ENCODE results near the gene MAP4K5.
"Not testable (repeated sequence)": the region's sequence is repeated elsewhere in the genome, so short reads cannot be mapped to it uniquely, and the experiment has no call there.

The MAP4K5 gene

DNA sequence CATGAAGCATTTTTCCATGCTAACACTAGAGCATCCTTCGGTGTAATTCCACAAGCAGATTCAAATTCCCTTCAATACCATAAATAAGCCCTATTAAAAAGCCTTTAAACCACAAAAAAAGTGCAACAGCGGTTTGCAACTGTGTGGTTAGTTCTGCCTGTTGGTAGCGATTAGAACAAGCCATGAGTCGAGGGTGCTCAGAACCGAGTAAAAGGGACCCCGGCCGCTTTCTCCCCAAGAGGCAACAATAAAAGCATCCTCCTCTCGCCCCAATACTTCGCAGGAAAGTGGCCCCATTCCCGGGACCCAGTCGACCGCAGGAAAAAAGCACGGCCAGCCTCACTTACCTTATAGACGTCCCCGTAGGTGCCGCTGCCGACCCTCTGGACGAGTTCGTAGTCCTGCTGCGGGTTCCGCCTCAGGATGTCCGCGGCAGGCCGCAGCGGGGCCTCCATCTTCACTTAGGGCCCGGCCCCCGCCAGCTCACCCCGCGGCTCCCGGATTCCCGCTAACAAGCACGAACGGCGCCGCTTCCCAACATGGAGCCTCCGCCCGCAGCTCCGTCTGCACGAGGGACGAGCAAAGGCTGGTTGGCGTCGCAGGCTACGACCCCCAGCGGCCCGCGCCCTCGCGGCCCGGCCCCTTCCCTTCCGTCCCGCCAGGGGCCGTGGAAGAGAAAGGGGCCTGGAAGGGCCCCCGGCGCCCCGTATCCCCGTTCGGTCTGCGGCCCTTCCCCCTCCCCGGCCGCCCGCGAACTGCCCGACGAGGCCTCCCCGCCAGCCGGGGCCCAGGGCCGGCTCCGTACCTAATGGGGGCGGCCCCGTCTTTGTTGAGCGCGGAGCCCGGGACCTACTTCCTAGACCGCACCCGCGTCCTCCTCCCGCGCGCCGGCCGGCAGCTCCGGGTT, 521 bp downstream of the MAP4K5 start:
- peak; percentile 24 for DNase-seq

DNA sequence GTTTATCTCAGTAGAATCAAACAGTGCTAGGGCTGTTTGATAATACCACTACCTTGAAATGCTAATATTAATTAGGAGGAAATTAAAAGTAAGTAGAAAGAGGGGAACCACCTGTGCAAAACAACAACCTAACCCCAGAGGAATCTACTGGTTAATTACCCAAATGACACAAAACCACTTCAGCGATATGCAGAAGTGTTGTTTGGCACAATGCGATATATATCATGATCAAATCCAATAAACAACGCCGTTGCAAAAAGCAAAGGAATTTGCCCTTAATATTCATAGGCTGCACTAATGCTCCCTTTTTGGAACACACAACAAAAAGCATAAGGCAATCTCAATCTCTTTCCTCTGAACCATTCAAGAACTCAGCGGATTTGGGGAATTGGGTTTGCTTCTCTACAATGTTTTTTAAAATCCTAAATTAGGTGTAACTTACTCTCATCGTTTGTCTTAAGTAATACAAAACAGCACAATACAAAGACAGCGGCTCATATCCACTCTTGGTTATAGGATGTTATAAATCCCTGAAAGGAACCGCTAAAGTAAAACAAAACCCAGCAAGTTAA, 1.5 kb downstream of the MAP4K5 start:
- DNase-seq = no peak

DNA sequence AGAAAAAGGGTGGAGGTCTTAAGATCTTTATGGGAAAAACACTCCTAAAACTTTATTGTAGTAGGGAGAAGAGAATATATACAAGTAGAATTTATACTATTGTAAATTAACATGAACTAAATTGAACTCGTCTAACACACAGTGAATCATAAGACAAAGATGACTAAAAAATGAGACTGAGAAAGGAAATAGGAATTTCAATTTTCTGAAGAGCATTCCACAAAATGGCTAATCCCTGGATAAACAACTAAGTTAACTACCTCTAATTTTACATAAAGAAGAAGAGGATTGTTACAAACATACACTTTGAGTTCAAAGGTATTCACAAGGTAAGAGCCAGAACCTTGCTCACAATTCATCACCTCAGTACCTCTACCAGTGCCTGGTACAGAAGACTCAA, 2.0 kb downstream of the MAP4K5 start:
- no peak for DNase-seq

DNA sequence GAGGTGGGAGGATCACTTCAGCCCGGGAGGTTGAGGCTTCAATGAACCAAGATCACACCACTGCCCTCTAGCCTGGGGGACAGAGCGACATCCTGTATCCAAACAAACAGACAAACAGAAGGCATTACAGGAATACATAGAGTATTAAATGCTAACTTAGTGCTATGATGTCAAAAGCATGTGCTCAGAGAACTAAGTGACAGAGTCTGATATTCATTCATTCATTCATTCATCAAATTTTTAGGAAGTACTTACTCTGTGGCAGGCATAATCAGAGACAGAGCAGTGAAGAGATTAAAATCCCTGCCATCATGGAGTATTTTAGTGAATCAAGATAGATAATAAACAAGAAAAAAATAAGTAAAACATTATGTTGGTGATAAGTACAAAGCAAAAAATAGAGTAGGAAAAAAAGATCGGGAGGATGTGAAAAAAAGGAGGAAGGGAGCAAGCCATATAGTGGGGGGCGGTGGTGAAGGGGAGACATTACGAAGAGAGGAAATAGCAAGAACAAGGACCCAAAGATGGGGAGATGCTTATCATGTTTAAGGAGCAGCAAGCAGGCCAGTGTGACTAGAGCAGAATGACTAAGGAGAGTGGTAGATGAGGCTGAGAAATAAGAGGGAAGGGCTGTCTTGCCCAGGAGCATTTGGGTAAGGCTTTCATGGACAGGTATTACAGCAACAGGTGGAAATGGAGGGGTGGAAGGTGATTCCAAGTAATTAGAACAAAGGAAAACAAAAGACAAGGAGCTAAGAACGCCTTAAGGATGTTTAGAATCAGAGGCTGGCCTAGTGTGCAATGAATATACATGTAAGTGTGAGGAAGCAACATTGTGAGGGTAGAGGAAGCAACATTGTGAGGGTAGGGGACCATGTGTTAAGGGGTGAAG, 2.8 kb downstream of the MAP4K5 start:
- no peak for DNase-seq

DNA sequence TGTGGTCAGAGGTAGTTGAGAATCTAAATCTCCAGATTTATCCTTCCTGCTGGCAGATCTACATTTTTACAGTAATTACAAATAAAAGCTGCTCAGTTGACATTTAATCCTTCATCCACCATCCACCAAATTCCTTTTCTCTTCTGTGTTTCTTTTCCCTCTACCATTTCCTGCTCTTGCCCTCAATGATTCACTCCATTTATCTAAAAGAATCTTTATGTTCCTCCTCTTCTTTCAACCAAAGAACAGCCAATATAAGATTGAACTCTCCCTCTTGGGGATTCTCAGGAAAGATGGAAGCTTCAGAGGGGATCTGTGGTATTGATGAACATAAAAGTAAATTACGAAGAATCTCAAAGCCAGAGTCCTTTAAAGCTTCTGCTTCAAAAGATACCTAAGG, 4.4 kb downstream of the MAP4K5 start:
- no peak for DNase-seq

DNA sequence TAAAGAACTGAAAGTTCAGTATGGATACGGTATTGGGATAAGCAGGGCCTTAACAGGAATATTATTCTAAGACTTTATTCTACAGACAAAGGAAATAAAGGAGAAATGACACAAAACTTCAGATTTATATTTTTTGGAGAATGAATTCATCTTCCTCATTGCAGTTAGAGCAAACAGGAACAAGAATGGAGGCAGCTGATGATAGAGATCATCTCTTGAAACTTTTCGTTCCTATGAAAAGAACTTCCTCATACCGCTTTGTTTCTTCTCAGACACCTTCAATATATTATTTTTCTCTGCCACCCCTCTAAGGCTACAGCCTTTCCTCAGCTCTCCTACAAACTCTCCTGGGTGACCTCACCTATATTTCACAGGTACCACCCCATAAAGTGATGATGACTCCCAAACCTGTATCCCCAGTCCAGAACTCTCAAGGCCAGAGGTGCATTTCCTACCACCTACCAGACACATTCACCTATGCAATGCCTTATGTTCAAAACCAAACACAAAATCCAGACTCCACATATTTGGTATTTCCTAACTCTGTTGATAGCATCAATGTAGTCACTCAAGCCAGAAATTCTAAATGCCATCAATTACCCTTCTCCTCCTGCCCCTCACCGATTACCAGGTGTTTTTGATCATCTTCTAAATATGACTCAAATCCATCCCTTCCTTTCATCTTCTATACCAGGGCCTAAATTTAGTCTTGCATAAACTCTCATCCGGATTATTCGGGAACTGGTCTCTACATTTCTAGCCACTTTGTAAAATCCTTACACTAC, 7.4 kb downstream of the MAP4K5 start:
- DNase-seq = no peak

DNA sequence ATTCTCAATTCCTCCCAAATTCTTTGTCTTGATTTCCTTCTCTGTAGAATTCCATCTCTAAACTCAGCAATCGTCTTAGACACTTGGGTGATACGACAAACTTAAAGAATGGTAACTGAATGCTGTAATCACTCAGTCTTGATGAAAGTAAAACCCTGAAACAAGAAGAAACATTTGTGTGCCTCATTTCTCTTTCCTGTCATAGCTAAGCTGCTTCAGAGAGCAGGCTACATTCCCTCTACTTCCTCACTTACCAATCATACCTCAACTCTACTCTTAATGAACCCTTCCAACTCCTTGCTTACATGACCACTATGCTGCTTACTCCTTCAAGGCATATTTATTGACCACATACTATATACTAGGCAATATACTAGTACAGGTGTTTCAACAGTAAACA, 8.3 kb downstream of the MAP4K5 start:
- DNase-seq = no peak

DNA sequence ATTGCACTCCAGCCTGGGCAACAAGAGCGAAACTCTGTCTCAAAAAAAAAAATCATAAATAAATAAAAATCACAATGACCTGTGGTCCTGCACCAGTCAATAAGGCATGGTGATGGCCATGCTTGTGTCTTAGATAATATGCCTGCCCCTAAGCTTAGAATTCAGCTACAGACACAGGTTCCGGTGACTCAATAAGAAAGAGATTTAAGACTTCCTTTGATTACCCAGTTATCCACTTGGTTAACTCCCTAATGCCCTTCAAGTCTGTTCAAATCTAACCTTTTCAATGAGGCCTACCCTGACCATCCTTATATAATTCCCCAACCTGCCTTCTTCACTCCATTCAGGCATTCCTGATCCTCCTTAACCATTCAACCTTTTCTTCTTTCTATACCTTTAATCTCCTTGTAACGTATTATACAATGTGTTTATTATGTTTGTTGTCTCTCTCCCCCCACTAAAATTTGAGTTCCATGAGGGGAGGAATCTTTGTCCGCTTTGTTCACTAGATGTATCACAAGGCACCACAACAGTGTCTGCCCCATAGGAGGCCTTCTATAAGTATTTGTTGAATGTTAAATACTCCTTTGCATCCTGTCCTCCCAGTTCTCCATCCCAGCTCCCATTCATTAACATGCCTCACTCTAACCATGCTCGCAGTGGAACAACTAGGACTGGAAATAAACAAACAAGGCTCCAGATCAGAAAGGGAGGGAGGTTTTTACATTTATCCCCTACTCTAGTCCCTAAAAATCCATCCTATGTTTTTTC, 8.9 kb downstream of the MAP4K5 start:
- DNase-seq = no peak

DNA sequence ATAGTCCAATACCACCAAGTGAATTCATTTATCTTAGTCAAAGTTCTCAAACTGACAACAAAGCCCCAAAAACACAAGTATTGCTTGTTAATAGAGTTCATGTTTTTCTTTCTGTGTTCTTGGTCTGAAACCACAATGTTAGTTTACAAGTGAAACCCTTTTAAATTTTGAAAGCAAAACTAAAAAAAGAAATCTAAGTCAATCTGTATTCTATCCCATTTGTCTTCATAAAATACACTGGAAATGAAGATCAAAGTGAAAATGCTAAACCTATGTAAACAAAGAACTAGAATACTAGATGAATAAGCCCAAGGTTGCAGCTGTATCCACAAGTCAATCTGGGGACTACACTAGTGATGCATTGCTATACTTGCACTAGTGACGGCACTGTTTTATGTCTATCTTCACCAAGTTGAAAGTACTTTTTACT, 10.4 kb downstream of the MAP4K5 start:
- peak; percentile 19 for DNase-seq

DNA sequence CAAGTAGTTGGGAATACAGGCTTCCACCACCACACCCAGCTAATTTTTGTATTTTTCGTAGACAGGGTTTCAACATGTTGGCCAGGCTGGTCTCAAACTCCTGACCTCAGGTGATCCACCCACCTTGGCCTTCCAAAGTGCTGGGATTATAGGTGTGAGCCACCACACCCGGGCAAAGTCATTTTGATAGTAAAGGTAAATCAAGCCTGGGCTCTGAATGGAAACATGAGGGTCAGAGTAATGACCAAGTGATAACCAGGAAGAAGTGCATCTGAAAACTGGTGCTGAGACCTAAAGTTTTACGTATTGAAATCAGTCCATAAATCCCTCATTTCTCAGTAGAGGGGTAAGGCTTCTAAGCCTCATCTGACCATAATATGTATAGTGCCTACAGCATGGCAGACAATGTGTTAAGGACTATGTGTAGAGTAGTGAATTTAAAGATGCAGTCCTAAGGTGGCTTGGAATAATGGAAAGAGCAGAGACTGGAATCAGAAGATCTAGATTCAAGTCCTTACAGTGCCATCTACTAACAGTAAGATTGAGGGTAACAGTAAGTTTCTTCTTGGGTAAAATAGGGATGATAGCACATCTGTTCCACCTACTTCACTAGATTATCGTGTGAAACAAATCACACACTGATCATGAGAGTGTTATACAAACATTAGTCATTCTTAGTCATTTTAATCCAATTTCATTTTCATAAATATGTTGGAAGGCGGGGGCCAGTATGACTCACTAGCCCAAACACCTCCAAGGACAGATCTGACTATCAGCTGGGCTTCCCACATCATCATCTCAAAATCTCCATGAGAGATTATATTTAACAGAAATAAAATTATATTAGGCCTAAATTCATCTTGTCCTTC, 11.2 kb downstream of the MAP4K5 start:
- peak; percentile 39 for DNase-seq

DNA sequence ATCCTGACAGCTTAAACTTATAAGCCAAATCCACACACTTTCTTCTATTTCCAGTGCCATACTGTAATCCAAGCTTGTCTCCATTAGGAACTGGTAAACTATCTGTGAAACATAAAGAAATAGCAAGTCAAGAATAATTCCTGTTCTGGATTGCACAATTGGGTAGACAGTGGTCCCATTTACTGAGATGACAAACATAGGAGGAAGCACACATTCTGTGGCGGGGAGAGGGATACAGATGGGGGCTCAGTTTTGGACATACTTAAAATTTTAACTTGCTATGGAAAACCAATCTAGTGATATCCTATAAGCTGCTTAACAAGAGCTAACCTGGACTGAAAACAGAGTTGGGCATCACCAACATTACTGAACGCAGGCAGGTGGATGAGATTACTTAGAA, 16.3 kb downstream of the MAP4K5 start:
- DNase-seq = no peak

DNA sequence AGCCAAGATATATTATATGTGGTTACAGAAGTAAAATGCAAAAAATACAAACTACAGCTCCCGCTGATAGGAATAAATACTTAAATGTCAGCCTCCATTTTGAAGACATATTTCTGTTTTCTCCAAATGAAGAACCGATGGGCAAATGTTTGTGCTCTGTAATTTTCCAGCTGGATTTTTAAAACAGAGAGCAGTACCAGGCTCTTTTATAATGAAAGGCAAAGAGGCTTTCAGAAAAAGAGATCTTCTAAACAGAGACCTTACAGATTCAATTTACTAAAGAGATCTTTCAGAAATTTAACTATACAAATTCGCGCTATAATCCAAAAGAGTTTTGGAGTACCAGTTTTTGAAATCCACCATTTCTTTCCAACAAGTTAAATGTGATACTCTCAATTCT, 19.9 kb downstream of the MAP4K5 start:
- DNase-seq = no peak

DNA sequence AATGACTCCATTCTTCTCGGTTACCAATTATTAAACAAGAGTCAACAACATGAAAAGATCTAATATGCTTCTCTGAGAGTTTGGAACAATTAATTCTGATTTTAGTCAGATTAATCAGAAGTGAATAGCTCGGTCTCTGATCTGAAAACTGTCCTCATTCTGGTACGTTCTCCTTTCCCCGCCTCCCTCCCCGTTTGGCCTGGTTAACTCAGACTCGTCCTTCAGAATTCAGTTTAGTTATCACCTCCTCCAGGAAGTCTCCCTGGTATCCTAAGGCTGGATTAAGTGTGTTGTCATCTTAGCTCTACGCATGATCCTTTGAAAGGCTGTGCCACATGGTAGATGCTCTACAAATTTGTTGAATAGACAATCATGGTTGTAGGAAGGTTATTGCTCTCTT, 22.2 kb downstream of the MAP4K5 start:
- no peak for DNase-seq

DNA sequence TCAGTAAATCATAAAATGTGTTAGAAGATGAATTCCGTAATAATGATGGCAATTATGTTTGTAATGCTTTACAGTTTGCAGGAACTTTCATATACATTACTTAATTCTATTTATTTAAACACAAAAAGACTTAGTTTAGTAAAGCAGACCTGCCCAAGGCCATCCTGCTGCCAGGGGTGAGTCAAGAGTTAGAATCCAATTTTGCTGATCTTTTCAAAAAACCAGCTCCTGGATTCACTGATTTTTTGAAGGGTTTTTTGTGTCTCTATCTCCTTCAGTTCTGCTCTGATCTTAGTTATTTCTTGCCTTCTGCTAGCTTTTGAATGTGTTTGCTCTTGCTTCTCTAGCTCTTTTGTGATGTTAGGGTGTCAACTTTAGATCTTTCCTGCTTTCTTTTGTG, 25.3 kb downstream of the MAP4K5 start:
- DNase-seq = not testable (repeated sequence)

DNA sequence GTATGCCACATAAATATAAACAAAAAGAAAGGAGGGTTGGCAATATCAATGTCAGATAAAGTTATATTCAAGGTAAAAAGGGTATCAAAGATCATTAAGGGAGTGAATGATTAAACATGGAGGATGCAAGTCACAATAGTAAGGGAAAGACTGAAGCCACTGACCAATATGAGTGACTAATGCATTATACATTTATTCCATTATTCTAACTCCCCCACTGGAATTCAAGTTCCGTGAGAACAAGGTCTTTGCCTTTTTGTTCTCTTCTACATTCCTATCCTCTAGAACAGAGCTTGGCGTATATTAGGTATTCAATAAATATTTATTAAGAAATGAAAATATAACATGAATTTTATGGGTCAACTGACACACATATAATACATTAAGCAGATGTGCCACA, 30.7 kb downstream of the MAP4K5 start:
- DNase-seq = no peak

DNA sequence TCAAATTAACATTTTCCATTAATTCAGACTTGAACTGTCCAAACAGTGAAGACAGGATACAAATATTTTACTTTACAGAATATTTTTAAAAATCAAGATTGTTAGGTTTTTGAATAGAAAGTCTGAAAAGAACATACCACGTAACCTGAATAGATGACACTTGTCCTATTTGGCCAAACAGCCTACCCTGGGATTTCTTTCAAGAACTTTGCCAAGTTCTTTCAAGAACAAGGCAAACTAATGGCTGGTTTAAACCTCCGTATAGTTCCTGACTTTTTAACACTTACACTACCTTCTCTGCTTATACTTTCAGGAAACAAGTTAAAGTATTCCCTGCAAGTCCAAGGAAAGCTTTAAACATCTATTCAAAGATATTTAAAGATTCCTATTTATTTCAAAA, 35.0 kb downstream of the MAP4K5 start:
- DNase-seq = no peak

DNA sequence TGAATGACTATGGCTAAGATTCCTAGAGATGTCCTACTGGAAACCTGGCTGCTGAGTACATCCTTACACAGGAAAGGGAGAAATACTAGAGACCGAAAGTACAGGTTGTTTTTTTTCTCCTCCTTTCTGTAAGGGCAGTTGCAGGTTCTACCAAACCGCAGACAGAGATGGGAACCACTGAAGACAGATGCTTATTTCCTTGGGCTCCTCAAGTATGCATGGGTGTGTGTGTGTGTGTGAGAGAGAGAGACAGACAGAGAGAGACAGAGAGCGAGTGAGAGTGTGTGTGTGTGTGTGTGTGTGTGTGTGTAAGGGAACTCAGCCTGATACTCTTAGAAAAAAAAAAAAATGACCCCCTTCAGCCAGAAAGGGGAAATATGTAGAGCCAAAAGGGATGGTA, 42.5 kb downstream of the MAP4K5 start:
- no peak for DNase-seq

DNA sequence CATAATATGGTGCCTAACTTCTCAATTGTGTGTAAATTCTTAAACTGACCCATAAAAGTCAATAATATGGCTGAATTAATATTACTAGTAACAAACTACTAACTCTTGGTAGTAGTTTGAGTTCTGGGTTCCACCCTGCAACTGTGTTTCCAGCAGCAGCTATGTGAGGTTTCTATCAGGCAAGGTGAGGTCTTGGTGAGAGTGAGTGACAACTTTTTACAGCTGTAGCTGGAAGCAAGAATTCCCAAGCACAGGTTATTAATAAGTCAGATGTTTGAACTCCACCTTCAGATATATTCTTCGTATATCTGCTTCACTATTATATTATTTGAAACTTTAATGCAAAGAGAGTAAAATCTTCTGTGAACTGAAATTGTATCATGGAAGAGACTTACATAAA, 43.8 kb downstream of the MAP4K5 start:
- no peak for DNase-seq

DNA sequence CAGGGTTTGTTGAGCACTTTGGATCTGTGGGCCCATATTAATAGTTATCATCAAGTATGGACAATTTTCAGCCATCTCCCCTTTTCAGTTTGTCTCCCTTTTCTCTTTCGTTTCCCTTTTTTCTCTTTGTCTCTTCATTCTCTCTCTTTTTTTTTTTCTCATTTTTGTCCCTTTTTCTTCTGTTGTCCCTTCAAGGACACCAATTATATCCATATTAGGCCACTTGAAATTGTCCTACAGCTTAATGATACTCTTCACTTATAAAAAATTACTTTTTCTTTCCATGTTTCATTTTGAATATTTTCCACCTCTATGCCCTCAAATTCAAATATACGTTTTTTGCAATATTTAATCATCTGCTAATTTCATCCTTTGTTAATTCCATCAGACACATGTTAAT, 53.3 kb downstream of the MAP4K5 start:
- DNase-seq = no peak

DNA sequence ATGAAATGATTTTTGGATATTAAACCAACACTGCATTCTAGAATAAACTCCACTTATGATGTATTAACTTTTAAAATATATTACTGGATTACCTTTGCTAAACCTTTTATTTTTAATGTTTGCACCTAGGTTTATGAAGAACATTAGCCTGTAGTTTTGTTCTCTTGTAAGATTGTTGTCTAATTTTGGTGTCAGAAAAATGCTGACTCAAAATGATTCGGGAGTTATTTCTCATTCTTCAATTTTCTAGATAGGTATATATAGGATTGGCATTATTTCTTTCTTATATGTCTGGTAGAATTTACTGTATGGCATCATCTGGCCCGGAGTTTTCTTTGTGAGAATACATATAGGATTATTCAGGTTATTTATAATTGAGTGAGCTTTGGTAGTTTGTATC, 54.6 kb downstream of the MAP4K5 start:
- no peak for DNase-seq

DNA sequence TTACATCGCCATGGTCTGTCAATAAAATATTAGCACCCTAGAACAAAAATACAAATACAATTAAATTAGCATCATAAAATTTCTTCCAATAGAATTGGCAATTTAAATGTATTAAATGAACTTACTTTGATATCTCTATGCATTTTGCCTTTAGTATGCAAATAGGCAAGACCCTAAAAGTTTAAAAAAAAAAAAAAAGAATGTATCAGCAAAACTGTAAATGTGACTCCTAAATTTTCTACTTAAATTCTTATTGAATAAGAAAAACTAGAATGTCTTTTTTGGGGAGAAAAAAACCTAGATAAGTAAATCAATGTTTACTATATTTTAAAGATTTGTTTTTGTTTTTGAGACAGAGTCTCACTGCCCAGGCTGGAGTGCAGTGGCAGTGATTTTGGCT, 56.2 kb downstream of the MAP4K5 start:
- no peak for DNase-seq

All from CD4-positive, alpha-beta T cell treated with Interleukin-10 for 1 hour (primary cell).